Measurements from ENCODE around the gene F5. TPM values are rescaled to one million over a fixed set of nuclear protein-coding genes. Genes with fewer than 3 reads are reported as not detected.

The F5 gene
- total and polyA plus RNA-seq, 2 experiments from 2014 or later, result 0.16 TPM; not detected in 1

- TF ChIP-seq ZNF462 (CRISPR knock-in tag; IDR thresholded peaks at IDR 0.05) (no peak), REST (IDR thresholded peaks at IDR 0.05; ENCODE audit: unreplicated experiment) (no peak), CREB1 (CRISPR knock-in tag; IDR thresholded peaks at IDR 0.05; ENCODE audit: low read depth) (no peak), ZNF114 (CRISPR knock-in tag; IDR thresholded peaks at IDR 0.05) (no peak), ETS1 (IDR thresholded peaks at IDR 0.05) (no peak)
Measured at GRCh38 chr1:169484683-169485430, 101.4 kb downstream of the F5 start (continued).
